Cerebellar cortex (tissue), 1 donor: ENCODE measurements around the gene SLC6A3.
"Not testable (repeated sequence)": the region's sequence is repeated elsewhere in the genome, so short reads cannot be mapped to it uniquely, and the experiment has no call there.

ENCODE experiments used
- DNase-seq: peaks from one replicate; pipeline ENCODE4 v3.0.0-alpha.2; 2015; ENCODE audit warnings: low spot score

Gene SLC6A3

DNA sequence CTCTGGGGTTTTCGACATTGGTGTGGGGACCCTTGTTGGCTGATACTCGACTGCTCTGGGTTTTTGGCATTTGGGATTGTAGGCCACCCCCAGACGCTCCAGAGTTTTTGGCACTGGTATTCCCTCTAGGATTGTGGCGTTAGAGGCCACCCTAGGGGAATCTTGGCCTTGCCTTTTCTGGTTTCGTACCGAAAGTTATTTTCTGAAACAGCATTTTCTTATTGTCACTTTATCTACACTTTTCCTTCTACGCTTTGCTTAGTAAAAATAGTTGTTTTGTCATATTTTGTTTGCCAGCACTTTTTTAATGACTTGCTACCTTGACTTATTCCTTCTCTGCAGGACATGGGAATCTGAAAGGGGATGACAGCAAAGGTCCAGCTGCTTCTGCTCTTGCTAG lies 75.2 kb downstream of the SLC6A3 start:
- DNase-seq, result no peak

DNA sequence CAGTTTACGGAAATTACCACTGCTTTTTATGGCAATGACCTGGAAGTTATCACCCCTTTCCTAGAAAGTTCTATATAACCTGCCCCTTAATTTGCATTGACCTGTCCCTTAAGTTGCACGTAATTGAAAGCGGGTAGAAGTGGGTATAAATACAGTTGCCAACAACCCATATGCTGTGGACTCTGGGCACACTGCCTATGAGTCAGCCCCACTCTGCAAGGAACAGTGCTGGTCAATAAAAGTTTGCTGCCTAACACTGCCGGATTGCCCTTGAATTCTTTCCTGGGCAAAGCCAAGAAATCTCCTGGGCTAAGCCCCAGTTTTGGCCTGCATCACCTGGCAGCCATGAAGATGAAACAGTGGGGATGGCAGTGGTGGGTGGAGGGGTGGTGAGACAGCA lies 76.5 kb downstream of the SLC6A3 start:
- DNase-seq, result no peak

- DNase-seq, result no peak
Measured at GRCh38 chr5:1368236-1368635, 77.0 kb downstream of the SLC6A3 start.

GRCh38 chr5:1367149-1367548 lies 78.1 kb downstream of the SLC6A3 start:
- no peak for DNase-seq

DNA sequence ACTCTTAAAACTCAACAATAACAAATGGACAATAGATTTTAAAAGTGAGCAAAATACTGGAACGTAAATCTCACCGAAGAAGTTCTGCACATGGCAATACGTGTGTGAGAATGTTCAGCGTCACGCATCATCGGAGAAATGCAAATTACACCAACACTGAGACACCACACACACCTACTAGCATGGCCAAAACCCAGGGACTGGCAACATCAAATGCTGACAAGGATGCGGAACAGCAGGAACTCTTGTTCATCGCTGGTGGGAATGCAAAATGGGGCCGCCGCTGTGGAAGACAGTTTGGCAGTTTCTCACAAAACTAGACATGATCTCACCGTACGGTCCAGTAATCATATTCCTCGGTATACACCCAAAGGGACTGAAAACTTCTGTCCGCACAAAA lies 78.7 kb downstream of the SLC6A3 start:
- no peak for DNase-seq

GRCh38 chr5:1364211-1364610 lies 81.0 kb downstream of the SLC6A3 start:
- DNase-seq, result no peak

- no peak for DNase-seq
Measured at GRCh38 chr5:1363581-1363980, 81.7 kb downstream of the SLC6A3 start.

GRCh38 chr5:1363160-1363559 lies 82.1 kb downstream of the SLC6A3 start:
- DNase-seq, result no peak

GRCh38 chr5:1362242-1363015 lies 82.8 kb downstream of the SLC6A3 start:
- no peak for DNase-seq

GRCh38 chr5:1360861-1361260 lies 84.4 kb downstream of the SLC6A3 start:
- no peak for DNase-seq

- DNase-seq, result not testable (repeated sequence)
Measured at GRCh38 chr5:1360367-1360766, 84.9 kb downstream of the SLC6A3 start.

- no peak for DNase-seq
Measured at GRCh38 chr5:1359713-1360112, 85.5 kb downstream of the SLC6A3 start.

DNA sequence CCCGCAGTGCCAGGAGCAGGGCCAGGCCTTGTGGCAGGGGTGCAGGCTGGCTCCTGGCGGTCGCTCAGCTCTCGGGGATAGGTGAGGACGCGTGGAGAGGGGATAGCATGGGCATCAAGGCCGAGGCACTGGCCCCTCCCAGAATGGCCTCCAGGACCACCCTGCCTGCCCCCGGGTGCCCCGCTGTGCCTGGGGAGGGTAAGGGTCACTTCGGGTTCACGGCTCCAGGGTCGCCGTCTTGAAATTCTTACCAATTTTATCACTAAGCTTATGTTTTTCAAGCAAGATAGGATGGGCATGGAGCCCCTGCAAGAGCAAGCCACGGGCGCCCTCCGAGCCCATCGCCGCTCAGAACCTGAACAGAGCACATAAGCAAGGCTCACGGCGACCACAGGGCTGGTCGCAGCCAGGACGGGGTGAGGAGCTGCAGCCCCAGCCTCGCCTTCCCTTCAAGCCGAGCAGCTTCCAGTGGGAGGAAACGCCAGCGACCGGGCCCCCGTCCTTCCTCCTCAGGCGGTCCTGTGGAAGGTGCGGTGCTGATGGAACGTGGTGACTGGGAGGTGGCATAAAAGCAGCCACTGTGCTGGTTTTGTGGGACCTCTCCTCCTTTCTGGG lies 86.1 kb downstream of the SLC6A3 start:
- DNase-seq, result no peak

DNA sequence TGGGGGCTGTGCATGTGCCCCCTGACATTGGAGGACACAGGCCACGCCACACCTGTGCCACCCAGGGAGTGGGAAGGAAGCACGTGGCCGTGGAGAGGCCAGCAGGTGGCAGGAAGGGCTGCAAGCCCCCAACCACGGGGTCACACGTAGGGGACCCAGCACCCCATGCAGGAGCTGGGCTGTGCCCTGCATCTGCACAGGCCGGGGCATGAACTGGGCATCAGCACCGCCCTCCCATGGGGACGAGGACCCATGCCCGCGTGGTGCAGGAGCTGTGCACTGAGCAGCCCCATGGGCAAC lies 86.6 kb downstream of the SLC6A3 start:
- DNase-seq, result no peak

DNA sequence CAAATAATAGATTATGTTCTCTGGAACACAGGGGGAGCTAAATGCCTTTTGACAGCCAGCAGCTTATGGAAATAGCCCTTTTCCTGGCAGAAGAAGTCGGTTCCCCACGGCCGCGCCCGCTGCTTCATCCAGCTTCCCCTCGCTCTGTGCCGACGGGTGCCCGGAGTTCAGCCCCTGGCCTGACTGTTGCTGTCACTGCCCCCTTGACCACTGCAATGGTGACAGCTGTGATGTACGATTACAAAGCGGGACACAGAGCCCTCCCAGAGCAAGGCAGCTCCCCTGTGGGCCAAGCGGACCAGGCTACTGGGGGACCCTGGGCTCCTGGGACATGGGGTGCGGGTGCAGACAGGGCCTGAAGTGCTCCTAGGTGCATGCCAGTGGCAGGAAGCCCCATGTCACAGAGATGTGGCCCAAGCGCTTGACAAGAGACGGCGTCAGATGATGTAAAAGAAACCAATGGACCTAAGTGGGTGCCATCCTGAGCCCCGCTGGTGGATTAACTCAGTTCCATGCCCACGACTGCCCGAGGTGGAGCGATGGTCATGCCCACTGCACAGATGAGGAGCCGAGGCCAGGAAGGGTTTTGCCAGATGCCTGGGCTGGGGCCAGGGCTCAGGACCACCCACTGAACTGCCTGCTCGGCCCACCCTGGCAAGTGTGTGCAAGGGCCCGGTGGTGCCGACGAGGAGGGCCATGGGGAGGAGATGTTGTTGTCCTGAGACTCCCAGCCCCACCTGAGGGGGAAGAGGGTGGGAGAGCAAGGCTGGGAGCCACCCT lies 87.1 kb downstream of the SLC6A3 start:
- no peak for DNase-seq

GRCh38 chr5:1356873-1357787 lies 88.1 kb downstream of the SLC6A3 start:
- DNase-seq, result no peak

- DNase-seq, result no peak
Measured at GRCh38 chr5:1354576-1354975, 90.7 kb downstream of the SLC6A3 start.

DNA sequence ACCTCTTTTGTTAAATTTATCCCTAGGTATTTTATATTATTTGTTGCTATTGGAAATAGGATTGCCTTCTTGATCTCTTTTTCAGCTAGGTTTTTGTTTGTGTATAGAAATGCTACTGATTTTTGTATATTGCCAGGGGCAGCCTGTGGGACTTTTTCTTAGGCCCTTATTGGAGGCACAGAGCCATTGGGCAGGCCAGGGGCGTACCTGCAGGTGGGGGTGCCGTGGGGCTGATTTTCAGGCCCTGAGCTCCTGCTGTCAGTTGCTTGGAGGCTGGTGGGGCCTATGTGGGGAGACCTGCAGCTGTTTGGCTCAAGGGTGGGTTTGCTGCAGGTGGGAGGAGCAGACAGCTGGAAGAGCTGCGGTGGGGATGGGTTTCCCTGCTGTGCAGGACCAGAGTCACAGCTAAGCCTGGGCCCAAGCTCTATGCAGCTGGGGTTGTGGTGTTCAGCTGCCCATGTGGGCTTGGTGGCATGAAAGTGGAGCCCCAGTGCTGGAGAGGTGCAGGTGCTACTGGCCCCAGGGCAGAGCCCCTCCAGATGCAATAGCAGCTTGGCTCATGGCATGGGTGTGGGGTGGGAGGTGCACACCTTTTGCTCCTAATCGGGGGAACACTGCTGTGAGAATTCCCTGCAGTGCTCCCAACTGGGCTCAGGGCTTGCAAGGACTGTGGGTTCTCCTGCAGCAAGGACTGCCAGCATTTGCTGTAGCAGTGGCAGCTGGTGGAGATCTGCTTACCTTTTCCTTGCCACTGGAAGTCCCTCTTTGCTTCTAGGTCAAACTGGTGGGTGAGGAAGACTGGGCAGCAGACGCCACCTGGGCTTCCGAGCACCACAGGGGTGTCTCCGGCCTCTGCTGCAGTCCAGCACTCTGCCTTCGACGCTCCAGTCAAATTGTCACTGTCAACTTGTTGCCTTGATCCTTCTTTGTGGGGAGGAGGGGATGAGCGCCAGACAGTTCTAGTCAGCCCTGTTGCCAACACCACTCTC lies 92.7 kb downstream of the SLC6A3 start:
- no peak for DNase-seq

- DNase-seq, result no peak
Measured at GRCh38 chr5:1351156-1351555, 94.1 kb downstream of the SLC6A3 start.

DNA sequence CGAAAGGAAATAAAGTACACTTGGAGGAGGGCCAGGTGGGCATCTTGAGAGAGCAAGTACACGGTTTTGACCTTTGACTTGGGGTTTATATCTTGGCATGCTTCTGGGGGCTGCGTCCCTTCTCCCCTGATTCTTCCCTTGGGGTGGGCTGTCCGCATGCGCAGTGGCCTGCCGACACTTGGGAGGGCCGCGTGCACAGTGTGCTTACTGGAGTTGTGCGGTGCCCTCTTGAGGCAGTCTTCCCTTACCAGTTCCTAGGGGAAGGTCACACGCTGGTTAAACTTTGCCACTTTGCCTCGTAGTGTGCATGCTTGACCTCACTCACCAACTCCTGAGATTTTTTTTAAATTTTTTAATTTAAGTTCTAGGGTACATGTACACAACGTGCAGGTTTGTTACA lies 96.0 kb downstream of the SLC6A3 start:
- no peak for DNase-seq

DNA sequence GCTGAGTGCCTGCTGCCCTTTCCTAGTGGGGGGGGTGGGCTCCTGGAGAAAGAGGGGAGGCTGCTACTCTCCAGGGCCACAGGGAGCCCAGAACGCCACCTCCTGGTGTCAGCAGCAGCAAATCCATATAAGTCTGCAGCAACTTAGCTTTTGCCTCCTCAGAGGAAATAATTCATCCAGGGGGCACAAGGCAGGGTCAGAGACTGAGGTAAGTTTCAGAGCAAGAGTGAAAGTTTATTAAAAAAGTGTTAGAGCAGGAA lies 96.3 kb downstream of the SLC6A3 start:
- DNase-seq, result no peak
